Measurements from ENCODE around the gene NBR1. TPM values are rescaled to one million over a fixed set of nuclear protein-coding genes. Genes with fewer than 3 reads are reported as not detected.
A peak's percentile ranks its signal among the peaks of the same experiment; 100 is the strongest.

NBR1 gene
- total RNA-seq, 1 donor from 2014 or later, result 103 TPM

DNA sequence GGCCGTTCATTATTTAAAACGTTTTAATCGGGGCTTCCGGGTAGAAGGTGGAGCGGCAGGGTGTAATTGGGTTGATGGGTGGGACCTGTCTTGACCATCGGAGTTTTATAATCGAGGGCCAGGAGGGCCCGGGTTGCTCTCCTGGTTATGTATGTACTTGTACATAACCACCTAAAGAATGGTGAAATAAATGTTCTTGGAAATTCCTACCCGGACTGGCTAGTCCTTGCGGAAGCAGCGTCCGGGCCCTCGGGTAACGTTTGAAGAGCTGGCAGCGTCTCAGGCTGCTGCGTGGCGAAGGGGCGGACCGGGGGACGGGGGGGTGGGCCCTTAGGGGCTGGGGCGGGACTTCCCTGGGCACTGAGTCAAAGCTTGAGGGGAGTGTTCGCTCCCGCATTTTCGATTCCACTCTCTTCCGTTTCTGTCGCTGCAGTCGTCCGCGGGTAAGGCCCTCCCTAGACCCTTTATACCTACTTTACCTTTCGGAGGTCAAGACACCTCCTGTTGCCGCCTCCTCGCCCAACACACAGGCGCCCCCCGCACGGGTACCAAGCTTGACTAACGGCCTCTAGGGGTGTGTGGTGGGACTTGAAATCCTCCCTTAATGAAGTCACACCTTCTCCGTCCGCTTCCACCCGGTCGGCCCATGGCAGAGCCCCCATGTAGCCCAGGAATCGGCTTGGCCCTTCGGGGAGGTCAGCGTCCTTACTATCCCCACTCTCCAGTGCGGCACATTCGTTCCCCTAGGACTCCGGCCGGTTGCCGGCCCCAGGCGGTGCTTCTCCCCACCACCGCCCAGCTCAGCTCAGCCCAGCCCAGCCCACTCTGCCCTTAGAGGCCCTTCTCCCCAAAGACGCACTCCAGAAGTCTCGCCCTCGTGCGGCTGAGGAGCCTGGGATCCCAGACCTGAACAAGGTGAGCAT lies 40.7 kb downstream of the NBR1 start, which contains the start of gene TMEM106A:
Gene TMEM106A, plus strand, starts transcription at position 396 of the 923 bp plus-strand sequence. CDS start 1,167 bp downstream, outside the sequence.
- H3K9me3 ChIP-seq (replicated peaks), result no peaks in the 10 kb centered on the region
- H3K27ac ChIP-seq (replicated peaks), result peak within 1 kb of the TSS; percentile 81
- intact Hi-C loops (cut with micrococcal nuclease), result no loop called here
- peaks cover 20% of the 10 kb centered on the region for H3K4me1 ChIP-seq
- DNase-seq, result peak; percentile 81
- no peaks in the 10 kb centered on the region for H3K27me3 ChIP-seq (ENCODE audit: low read depth)
- H3K36me3 ChIP-seq, result peaks cover 58% of the 10 kb centered on the region
- TF ChIP-seq, protein P1, sequence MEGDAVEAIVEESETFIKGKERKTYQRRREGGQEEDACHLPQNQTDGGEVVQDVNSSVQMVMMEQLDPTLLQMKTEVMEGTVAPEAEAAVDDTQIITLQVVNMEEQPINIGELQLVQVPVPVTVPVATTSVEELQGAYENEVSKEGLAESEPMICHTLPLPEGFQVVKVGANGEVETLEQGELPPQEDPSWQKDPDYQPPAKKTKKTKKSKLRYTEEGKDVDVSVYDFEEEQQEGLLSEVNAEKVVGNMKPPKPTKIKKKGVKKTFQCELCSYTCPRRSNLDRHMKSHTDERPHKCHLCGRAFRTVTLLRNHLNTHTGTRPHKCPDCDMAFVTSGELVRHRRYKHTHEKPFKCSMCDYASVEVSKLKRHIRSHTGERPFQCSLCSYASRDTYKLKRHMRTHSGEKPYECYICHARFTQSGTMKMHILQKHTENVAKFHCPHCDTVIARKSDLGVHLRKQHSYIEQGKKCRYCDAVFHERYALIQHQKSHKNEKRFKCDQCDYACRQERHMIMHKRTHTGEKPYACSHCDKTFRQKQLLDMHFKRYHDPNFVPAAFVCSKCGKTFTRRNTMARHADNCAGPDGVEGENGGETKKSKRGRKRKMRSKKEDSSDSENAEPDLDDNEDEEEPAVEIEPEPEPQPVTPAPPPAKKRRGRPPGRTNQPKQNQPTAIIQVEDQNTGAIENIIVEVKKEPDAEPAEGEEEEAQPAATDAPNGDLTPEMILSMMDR (IDR thresholded peaks at IDR 0.05; ENCODE audit: borderline replicate concordance), result peak; percentile 50
- peak within 1 kb of the TSS; percentile 73 for H3K4me3 ChIP-seq

DNA sequence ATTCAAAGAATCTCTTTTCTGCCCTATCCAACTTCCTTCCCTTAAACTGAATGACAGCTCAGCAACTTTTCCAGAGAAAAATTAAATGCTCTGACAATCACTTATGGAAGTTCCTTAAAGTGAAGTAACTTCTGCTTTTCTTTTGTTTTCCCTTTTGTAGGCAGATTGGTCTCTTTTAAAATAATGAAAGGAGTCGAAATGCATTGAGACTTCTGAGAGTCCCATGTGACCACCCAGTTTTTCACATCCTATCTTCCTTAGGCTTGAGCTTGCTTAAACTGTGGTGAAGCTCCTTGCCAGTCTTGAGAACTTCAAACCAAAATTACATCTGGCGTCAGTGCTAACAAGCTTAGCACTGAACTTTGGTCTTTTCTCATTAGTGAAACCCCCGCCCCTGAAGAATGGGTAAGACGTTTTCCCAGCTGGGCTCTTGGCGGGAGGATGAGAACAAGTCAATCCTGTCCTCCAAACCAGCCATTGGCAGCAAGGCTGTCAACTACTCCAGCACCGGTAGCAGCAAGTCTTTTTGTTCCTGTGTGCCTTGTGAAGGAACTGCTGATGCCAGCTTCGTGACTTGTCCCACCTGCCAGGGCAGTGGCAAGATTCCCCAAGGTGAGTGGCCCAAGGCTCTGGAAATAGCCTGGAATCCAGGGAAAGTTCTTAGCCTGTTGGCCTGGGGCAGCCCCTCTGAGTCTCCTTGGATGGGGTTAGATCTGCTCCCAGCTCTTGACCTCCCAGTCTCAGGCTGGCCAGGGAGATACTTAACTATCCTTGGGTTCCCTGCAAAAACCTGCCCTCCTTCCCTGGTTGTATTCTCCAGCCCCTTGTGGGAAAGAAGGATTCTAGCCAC lies 41.9 kb downstream of the NBR1 start:
- TF ChIP-seq, protein P1 (IDR thresholded peaks at IDR 0.05; ENCODE audit: borderline replicate concordance), result no peak
- no peaks in the 10 kb centered on the region for H3K9me3 ChIP-seq (replicated peaks)
- H3K27ac ChIP-seq (replicated peaks), result peak overlapping the region; percentile 81
- intact Hi-C loops (cut with micrococcal nuclease), result no loop called here
- H3K4me1 ChIP-seq, result peaks cover 20% of the 10 kb centered on the region
- peak overlapping the region; percentile 73 for H3K4me3 ChIP-seq
- no peak for DNase-seq
- peaks cover 58% of the 10 kb centered on the region for H3K36me3 ChIP-seq
- no peaks in the 10 kb centered on the region for H3K27me3 ChIP-seq (ENCODE audit: low read depth)

- Histone ChIP-seq H3K4me3 (no peak overlapping the region), H3K27me3 (ENCODE audit: low read depth) (no peaks in the 10 kb centered on the region), H3K4me1 (peaks cover 20% of the 10 kb centered on the region), H3K9me3 (replicated peaks) (no peaks in the 10 kb centered on the region), H3K36me3 (peaks cover 53% of the 10 kb centered on the region), H3K27ac (replicated peaks) (no peak overlapping the region)
- TF ChIP-seq, protein P1 (IDR thresholded peaks at IDR 0.05; ENCODE audit: borderline replicate concordance), result no peak
- intact Hi-C loops (cut with micrococcal nuclease), result no loop called here
- no peak for DNase-seq
Observed at GRCh38 chr17:43213545-43213944, 42.5 kb downstream of the NBR1 start.

GRCh38 chr17:43215341-43215740 lies 44.3 kb downstream of the NBR1 start:
- Histone ChIP-seq H3K27ac (replicated peaks) (no peak overlapping the region), H3K9me3 (replicated peaks) (no peaks in the 10 kb centered on the region), H3K4me3 (no peak overlapping the region), H3K36me3 (peaks cover 35% of the 10 kb centered on the region), H3K4me1 (peaks cover 20% of the 10 kb centered on the region), H3K27me3 (ENCODE audit: low read depth) (no peaks in the 10 kb centered on the region)
- TF ChIP-seq, protein P1 (IDR thresholded peaks at IDR 0.05; ENCODE audit: borderline replicate concordance), result no peak
- no peak for DNase-seq
- intact Hi-C loops (cut with micrococcal nuclease), result no loop called here

DNA sequence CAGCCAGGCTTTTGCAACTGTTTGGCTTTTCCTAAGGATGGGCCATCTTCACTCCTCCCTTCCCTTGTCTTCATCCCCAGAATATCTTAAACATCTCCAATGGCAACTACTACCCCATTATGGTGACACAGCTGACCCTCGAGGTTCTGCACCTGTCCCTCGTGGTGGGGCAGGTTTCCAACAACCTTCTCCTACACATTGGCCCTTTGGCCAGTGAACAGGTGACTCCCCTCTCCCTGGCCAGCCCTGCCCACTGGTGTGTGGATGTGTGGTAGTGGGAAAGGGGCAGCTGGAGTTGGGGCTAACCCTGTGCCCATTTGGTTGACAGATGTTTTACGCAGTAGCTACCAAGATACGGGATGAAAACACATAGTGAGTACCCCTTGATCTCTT lies 45.4 kb downstream of the NBR1 start:
- DNase-seq, result no peak

More for the DNA sequence above, 45.4 kb downstream of the NBR1 start:
- no peaks in the 10 kb centered on the region for H3K27me3 ChIP-seq (ENCODE audit: low read depth)
- no peaks in the 10 kb centered on the region for H3K9me3 ChIP-seq (replicated peaks)
- H3K27ac ChIP-seq (replicated peaks), result no peak overlapping the region
- no peak overlapping the region for H3K4me3 ChIP-seq
- H3K4me1 ChIP-seq, result peaks cover 13% of the 10 kb centered on the region
- TF ChIP-seq, protein P1 (IDR thresholded peaks at IDR 0.05; ENCODE audit: borderline replicate concordance), result no peak
- intact Hi-C loops (cut with micrococcal nuclease), result no loop called here
- H3K36me3 ChIP-seq, result peaks cover 28% of the 10 kb centered on the region
